Glomerular endothelial cell (primary cell): Measurements from ENCODE around the gene SNAPC2. TPM values are rescaled to one million over a fixed set of nuclear protein-coding genes. Genes with fewer than 3 reads are reported as not detected.
"Not testable (repeated sequence)": the region's sequence is repeated elsewhere in the genome, so short reads cannot be mapped to it uniquely, and the experiment has no call there.

ENCODE experiments used
- DNase-seq: peaks from one replicate; pipeline ENCODE4 v3.0.0-alpha.2; 2011; ENCODE audit warnings: low read depth, low spot score; ENCODE audit errors: extremely low read depth
- total RNA-seq: library from RNA; depleted of rRNA; stranded (reverse); fragments of >200 nt; gene quantifications from 2 replicates; pipeline ENCODE4 v1.2.3, GENCODE V29; 2015

SNAPC2 gene
- total RNA-seq, 1 donor from 2014 or later: 37.7 TPM

DNA sequence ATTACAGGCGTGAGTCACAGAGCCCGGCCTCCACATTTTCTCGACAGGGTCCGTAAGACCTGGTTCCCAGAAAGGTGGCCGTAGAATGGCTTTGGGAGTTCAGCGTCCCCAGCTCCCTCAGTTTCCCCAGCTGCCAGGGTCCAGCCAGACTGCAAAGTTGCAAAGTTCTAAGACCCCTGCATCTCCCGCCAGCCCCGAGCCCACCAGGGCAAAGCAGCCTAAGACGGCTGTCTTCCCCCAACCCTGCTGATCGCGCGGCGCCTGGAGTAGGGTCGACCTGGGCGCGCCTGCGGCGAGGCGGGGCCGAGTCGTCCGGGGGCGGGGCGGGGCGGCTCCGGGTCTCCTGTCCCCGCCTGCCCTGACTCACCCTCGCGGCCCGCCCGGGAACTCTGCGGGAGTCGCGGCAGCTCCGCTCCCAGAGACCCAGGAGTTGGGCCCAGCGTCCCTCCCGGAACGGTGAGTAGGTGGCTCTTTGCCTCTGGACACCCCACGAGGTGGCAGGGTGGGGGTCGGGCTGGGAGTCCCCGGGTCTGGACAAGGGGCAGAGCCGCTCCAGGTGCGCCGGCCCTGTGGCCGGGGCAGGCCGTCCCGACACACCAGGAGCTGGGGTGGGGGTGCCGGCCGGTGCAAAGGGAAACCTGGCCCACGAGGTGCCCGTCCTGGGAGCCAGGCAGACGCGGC is 31.9 kb upstream of the SNAPC2 start, which contains the start of gene LRRC8E:
Gene LRRC8E, plus strand, starts transcription at position 366 of the 681 bp plus-strand sequence. CDS start 7,094 bp downstream, outside the sequence.
- no peak for DNase-seq

DNA sequence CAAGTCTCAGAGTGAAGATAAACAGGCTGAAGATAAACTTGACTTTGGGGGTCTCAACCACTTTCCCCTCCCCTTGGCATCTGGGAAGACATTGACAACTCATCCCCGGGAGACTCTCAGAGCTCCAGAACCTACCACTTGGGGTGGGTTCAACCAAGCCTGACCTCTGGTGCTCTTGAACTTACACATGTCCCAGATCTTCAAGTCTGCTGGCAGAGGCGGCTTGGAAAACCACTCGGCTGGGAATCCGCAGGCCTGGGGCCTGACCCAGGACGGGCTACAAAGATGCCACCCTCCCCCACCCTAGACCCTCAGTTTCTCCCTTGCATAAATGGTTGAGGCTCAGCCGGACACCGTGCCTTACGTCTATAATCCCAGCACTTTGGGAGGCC is 31.3 kb upstream of the SNAPC2 start:
- DNase-seq: no peak

DNA sequence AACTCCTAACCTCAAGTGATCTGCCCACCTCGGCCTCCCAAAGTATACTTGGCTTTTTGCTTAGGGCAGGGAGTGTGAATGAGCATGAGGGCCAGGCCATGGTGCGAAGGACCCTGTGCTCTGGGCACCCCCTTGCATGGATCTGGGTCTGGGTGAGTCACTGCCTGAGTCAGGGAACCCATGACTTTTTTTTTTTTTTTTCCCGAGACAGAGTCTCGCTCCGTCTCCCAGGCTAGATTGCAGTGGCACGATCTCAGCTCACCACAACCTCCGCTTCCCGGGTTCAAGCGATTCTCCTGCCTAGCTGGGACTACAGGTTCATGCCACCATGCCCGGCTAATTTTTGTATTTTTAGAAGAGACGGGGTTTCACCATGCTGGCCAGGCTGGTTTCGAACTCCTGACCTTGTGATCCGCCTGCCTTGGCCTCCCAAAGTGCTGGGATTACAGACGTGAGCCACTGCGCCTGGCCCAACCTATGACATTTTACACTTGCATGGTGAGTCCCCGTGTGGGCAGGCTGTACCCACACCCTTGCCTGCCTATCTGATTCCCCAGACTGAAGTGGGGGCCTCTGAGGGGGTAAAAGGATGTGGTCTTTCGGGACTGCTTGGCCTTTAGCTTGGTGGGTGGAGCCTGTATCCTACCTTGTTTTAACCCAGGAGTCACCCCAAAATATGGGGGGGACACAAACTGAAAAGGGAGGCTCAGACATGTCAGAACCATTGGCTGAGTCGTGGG is 26.6 kb upstream of the SNAPC2 start:
- DNase-seq: not testable (repeated sequence)

DNA sequence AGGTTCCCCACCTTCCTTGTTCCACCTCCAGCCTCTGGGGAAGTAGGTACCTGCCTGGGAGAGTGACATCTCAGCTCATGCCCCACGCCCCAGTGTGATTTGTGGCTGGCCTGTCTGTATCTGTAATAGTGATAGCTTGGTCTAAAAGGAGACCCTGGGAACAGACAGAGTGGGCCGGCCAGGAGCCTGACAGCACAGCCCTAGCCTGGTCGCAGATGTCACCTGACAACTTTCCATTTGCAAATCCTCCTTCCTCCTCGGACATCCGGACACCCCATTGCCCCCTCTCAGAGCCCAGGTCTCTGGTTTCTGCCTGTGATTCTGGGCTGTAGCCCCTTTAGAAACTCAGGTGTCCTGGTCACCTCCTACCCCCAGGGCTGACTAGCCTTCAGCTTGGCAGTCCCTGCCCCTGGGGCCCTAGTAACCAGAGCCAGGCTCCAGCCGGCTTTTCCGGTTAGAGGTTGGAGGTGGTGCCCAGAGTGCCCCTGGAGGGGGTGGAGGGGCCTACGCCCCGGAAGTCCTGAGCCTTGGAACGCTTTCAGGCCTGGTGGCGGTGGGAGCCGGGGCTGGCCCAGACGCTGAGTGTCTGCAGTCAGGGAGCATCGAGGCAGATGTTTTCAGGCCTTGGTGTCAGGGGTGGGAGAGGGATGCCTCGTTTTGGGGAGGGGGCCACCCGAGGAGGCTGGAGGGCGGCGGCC is 25.4 kb upstream of the SNAPC2 start:
- no peak for DNase-seq

DNA sequence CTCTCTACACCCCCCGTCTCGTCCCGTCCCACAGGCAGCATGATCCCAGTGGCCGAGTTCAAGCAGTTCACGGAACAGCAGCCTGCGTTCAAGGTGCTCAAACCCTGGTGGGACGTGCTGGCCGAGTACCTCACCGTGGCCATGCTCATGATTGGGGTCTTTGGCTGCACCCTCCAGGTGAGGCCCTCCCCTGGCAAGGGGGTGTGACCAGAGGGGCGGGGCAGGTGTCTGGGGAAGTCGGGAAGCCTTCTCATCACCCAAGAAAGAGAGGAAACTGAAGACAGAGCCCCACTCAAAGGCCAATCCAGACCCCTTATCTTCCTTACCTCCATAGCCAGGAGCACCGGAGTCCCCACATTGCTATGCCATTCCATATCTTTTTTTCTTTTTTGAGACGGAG is 24.6 kb upstream of the SNAPC2 start:
- no peak for DNase-seq

DNA sequence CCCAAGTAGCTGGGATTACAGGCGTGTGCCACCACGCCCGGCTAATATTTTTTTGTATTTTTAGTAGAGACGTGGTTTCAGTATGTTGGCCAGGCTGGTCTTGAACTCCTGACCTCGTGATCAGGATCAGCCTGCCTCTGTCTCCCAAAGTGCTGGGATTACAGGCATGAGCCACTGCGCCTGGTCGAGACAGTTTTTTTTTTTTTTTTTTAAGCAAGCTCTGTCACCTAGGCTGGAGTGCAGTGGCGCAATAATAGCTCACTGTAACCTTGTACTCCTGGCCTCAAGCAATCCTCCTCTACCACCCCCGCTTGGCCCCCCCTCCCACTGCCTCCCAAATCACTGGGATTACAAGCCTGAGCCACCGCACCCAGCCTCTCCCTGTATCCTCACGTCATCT is 22.8 kb upstream of the SNAPC2 start:
- DNase-seq: no peak

DNA sequence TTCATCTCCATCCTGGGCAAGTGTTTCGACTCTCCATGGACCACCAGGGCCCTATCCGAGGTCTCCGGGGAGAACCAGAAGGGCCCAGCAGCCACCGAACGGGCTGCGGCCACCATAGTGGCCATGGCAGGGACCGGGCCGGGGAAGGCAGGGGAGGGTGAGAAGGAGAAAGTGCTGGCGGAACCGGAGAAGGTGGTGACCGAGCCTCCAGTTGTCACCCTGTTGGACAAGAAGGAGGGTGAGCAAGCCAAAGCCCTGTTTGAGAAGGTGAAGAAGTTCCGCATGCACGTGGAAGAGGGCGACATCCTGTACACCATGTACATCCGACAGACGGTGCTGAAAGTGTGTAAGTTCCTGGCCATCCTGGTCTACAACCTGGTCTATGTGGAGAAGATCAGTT is 21.2 kb upstream of the SNAPC2 start:
- no peak for DNase-seq

DNA sequence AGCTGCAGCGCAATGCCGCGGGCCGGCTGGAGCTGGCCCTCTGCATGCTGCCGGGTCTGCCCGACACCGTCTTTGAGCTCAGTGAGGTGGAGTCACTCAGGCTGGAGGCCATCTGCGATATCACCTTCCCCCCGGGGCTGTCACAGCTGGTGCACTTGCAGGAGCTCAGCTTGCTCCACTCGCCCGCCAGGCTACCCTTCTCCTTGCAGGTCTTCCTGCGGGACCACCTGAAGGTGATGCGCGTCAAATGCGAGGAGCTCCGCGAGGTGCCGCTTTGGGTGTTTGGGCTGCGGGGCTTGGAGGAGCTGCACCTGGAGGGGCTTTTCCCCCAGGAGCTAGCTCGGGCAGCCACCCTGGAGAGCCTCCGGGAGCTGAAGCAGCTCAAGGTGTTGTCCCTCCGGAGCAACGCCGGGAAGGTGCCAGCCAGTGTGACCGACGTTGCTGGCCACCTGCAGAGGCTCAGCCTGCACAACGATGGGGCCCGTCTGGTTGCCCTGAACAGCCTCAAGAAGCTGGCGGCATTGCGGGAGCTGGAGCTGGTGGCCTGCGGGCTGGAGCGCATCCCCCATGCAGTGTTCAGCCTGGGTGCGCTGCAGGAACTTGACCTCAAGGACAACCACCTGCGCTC is 20.3 kb upstream of the SNAPC2 start:
- DNase-seq: no peak

DNA sequence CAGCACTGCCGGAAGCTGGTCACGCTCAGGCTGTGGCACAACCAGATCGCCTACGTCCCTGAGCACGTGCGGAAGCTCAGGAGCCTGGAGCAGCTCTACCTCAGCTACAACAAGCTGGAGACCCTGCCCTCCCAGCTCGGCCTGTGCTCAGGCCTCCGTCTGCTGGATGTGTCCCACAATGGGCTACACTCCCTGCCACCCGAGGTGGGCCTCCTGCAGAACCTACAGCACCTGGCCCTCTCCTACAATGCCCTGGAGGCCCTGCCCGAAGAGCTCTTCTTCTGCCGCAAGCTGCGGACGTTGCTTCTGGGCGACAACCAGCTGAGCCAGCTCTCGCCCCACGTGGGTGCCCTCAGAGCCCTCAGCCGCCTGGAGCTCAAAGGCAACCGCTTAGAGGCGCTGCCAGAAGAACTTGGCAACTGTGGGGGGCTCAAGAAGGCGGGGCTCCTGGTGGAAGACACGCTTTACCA is 19.7 kb upstream of the SNAPC2 start:
- no peak for DNase-seq

DNA sequence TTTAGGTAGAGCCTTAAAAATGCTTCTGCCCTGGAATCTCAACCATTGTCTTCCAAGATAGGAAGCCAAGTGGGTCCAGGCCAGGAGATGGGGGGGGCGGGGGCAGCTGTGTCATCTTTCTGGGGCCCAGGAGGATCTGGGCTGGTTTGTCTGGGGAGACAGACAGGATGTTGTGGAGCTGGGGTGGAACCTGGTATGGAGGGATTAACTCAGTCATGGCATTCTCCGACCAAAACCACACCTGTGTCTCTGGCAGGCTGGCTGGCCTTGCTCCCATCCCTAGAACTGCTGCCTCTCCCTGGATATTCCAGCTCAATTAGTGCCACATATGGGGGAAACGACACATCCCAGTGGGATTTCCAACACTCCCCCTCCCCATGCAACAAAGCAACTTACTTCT is 19.2 kb upstream of the SNAPC2 start:
- DNase-seq: no peak

DNA sequence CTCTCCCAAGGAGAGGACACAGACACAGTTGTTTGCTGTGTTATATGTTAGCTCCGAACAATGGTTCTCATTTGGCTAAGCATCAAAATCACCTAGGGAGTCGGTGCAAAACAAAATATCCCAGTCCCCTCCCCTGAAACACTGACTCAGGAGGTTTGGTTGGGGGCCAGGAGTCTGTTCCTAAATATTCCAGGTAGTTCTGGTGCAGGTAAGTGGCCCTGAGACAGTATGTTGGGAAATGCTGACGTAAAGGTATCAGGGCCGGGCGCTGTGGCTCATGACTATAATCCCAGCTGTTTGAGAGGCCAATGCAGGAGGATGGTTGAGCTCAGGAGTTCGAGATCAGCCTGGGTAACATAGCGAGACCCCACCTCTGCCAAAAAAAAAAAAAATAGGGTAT is 18.8 kb upstream of the SNAPC2 start:
- DNase-seq: no peak

DNA sequence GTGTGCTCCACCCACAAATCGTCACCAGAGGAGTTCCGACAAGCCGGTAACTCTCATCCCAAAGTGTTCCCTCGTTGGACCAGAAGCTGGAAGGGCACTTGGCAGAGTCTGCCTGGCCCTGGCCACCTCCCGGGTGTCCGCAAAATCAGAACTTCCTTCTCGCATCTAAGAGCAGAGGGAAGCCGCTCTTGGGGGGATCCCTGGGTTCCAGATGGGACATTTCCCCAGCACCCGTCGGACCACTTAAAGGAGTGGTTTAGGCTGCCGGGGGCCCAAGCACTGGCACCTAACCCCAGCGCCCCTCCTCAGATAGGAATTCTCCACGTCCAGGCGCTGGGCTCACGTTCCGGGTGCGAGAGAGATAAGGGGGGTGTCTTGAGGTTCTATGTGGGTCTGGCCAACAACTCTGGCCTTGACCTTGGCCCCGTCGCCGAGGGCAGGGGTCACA is 17.3 kb upstream of the SNAPC2 start:
- no peak for DNase-seq

DNA sequence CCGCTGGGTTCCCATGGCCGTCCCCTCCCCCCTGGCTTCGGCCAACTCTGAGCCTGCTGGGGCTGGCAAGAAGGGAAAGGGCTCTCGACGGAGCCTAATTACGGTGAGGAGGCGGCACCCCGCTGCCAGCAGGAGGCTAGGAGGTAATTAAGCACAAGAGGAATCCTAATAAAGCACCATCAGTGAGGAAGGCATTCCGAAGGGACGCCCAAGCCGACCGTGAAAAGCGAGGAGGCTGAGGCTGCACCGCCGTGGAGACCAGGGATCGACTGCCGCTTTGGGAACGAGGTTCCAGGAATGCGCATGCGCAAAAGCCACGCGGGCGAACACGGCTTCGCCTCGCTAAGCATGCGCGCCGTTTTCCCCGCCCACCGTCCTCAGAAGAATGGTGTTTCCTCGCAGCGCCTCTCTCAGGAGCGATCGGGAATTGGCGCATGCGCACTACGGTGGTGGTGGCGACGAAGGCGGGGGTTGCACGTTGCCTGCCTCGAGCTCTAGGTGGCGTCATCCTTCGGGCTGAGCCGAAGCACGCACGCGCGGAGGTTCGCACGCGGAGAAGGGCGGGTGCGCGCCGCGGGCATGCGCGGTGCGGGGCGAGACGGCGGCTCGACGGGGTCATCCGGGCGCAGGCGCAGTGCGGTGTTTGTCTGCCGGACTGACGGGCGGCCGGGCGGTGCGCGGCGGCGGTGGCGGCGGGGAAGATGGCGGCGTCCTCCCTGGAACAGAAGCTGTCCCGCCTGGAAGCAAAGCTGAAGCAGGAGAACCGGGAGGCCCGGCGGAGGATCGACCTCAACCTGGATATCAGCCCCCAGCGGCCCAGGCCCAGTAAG is 16.7 kb upstream of the SNAPC2 start, which contains the start of gene MAP2K7:
Gene MAP2K7, plus strand, starts transcription at position 634 of the 830 bp plus-strand sequence. Its CDS starts 68 bp downstream, at position 702.
- DNase-seq: peak; percentile 90

DNA sequence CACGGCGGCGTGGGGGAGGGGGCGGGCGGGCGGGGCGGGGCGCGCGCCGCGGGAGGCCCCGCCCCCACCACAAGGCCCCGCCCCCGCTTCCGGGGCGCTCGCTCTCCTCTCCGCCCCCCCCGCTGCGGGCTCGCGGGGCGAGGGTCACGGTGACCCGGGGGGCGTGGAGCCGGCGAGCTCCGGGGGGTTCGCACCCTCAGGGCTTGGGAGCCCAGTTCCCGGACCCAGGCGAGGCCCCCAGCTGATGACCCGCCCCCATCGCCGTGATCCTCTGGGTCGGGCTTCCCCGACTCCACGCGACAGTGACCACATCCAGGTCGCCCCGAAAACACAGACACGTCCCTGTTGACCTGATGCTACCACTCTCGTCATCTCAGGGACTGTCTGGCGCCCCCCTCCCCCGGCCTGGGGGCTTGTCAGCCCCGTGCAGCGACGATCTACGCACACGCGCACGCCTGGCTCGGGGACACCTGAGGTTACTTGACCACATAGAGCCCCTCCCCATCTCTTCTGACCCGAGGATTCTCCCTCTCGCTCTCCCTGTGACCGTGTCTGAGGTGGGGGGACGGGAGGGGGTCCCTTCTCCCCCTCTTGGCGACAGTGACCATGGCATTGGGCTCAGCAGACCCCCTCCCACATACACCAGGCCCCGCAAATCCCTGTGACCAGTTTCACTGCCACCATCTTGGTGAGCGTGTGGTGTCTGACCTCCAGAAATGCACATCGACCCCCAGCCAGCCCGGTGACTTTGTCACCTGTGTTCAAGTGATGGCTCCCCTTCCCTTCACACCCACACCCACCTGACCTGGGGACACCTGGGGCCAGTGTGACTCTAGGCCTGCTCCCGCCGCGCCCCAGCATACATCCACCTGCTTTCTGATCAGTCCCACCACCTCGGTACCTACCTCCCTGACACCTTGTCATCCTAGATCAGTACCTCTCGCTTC is 15.8 kb upstream of the SNAPC2 start:
- DNase-seq: no peak

DNA sequence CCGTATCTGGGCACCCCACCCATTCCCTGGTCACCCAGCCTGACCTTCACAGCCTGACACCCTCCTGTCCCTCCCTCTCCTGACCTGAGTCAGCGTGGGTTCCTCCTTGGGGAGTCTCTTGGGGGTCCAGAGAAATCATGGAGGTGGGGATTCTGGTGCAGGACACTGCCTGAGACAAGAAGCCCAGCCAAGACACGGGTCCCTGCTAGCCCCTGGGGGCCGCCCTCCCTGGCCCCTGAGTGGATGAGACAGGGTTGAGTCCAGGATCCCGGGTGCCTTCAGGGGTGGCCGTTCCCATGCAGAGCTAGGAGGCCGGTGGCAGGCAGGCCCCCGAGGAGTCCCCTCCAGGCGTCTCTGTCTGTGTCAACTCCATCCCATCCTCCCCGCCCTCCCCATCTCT is 14.9 kb upstream of the SNAPC2 start:
- DNase-seq: no peak

DNA sequence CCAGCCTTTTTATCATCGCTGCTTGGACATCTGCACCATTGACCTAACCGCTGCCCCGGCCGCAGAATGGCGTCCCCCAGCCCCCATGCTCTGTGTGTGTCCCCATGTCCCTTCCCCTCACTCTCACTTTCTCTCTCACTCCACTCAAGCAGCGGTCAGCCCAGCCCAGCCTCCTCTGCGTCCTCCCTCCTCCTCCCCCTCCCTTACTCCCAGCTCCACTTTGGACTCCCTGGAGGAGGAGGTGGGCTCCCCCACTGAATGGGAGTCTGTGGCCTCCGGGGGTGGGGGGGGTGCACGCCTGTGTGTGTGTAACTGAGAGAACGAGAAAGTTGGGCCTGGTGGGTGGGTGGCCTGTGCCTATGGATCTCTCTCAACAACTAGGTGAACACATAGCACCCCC is 14.3 kb upstream of the SNAPC2 start:
- DNase-seq: no peak

DNA sequence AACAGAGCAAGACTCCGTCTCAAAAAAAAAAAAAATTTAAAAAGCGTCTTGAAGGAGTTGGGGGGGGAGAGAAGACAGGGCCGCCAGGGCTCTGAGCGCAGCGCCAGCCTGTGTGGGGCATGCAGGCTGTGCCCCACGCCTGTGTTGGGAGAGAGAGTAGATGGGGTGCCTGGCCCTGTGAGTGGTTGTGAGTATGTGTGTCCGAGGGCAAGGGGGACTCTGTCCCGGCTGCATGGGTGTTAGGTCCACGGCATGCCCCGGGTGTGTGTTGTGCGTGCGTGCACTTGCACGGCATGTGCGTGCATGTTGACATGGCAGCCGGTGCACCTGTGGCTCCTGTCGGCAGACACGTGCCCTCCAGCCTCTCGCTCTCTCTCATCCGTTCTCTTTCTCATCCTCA is 13.0 kb upstream of the SNAPC2 start:
- DNase-seq: no peak

DNA sequence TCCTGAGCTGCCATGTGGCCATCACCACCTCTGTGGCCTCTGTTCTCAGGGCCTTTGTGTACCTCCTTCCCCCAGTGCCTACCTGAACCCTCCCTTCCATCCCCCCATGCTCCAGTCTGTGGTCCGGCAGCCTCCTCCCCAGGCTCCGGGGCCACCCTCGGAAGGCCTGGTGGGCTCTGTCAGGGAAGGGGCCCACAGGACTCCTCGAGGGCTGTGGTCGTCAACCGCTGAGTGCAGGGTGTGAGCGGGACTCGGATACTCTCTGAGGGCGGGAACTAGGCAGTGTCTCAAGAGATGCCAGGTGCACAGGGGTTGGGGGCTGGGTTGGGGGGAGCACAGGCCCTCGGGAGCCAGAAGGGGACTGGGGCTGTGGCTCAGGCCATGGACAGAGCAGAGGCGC is 12.6 kb upstream of the SNAPC2 start:
- no peak for DNase-seq

DNA sequence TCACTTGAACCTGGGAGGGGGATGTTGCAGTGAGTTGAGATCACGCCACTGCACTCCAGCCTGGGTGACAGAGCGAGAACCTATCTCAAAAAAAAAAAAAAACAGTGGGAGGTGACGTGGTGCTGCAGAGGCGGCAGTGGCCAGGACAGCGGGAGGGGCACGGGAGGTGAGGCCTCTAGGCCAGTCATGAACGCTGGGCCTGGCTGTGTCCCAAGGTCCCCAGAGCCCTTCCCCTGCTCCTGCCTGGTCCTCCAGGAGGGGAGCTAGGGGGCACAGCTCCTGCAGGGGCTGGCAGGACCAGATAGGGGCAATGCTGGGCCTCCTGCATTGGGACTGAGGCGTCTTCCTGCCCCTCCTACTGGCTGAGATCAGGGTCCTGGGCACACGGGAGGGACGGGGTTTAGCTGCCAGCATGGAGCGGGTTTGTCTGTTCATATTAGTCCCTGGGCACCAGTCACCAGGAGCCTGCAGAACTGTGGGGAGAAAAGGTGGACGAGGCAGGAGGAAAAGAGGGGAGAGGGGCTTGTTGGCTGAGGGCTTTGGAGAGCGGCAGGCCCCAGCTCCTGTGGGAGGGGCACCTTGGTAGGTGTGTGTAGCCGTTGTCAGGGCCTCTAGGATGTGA is 11.9 kb upstream of the SNAPC2 start:
- DNase-seq: no peak
